HCT116 (cell line): ENCODE measurements around the gene LIMK2. TPM values are rescaled to one million over a fixed set of nuclear protein-coding genes. Genes with fewer than 3 reads are reported as not detected.

Source experiments
- ATAC-seq: fragments of 200-7000 bp; cut with Tn5 transposase; 2 replicates; pipeline ENCODE4 v1.9.1; 2020; ENCODE audit warnings: mild to moderate bottlenecking, moderate library complexity
- BruUV-seq: library from RNA; stranded (reverse); fragments of 400-500 nt; replicated peaks from 2 replicates; lab custom pipeline; 2021; lab: Mats Ljungman, UMichigan
- CTCF ChIA-PET: fragments of 300-600 bp; sonication (Branson Sonifier 250); formaldehyde crosslinking; loops from one replicate; lab custom pipeline; 2021; ENCODE audit warnings: antibody characterized with exemption; lab: Charles Lee
- POLR2A ChIA-PET: fragments of 300-600, 350-600 bp; sonication (Branson Sonifier 250); formaldehyde crosslinking; loops from one replicate; lab custom pipeline; 2021; ENCODE audit warnings: antibody characterized with exemption; lab: Charles Lee
- RAD21 ChIA-PET, 2 experiments: fragments of 300-600 bp; sonication (Branson Sonifier 250); formaldehyde crosslinking; loops; one replicate each; lab custom pipeline; 2023; ENCODE audit warnings: low total read pairs in 2 of 2; ENCODE audit not compliant: uncharacterized antibody in 2 of 2, unreplicated experiment in 2 of 2, low non-redundant PET in 1 of 2; lab: Charles Lee
- DNase-seq: peaks from one replicate; pipeline ENCODE4 v3.0.0-alpha.2; 2010; ENCODE audit warnings: low read depth, low spot score
- H2AFZ ChIP-seq: fragments of 200-600 bp; shearing (Covaris generic), sonication (generic); 2 replicates; pipeline ENCODE4 v1.6.1; 2017; ENCODE audit warnings: low read depth, mixed run types, mixed read lengths, antibody characterized with exemption, low read length; ENCODE audit not compliant: poor library complexity, severe bottlenecking
- H3K27ac ChIP-seq: 2 replicates; pipeline ENCODE4 v1.5.1; 2012; ENCODE audit warnings: low read depth, low read length
- H3K27me3 ChIP-seq: fragments of 200-600 bp; sonication (generic); 2 replicates; pipeline ENCODE4 v1.6.1; 2016; ENCODE audit warnings: mixed run types, low read length, mixed read lengths; ENCODE audit not compliant: insufficient read depth
- H3K36me3 ChIP-seq, 2 experiments: fragments of 200-500 bp in 1 of 2; fragments of 200-600 bp in 1 of 2; sonication (Bioruptor generic) in 1 of 2; sonication (generic) in 1 of 2; 2 replicates each; pipeline versions ENCODE4 v1.5.1 to v1.6.1; 2014 to 2016; ENCODE audit warnings: low read length in 2 of 2, inconsistent platforms in 1 of 2, mixed read lengths in 1 of 2, mixed run types in 1 of 2; ENCODE audit not compliant: insufficient read depth in 2 of 2, control insufficient read depth in 1 of 2
- H3K4me1 ChIP-seq, 2 experiments: fragments of 200-600 bp in 1 of 2; sonication (generic) in 1 of 2; 2 replicates each; pipeline versions ENCODE4 v1.5.1 to v1.6.1; 2012 to 2017; ENCODE audit warnings: low read length in 2 of 2, inconsistent platforms in 1 of 2, mild to moderate bottlenecking in 1 of 2, mixed read lengths in 1 of 2, mixed run types in 1 of 2, moderate library complexity in 1 of 2; ENCODE audit not compliant: insufficient read depth in 2 of 2, control insufficient read depth in 1 of 2
- H3K4me2 ChIP-seq: fragments of 200-600 bp; sonication (generic); 2 replicates; pipeline ENCODE4 v1.6.1; 2017; ENCODE audit warnings: mixed run types, low read length, mixed read lengths
- H3K4me3 ChIP-seq, 2 experiments: fragments of 200-600 bp in 1 of 2; sonication (generic) in 1 of 2; replicated peaks in 1 of 2; 2 replicates each; pipeline ENCODE4 v1.5.1; 2011 to 2016; ENCODE audit warnings: low read length in 2 of 2, control low read depth in 1 of 2, low read depth in 1 of 2, mild to moderate bottlenecking in 1 of 2, mixed read lengths in 1 of 2, mixed run types in 1 of 2
- H3K79me2 ChIP-seq: fragments of 200-600 bp; sonication (generic); 2 replicates; pipeline ENCODE4 v1.6.1; 2017; ENCODE audit warnings: mild to moderate bottlenecking, mixed run types, low read length, moderate library complexity, mixed read lengths; ENCODE audit not compliant: insufficient read depth
- H3K9ac ChIP-seq: fragments of 200-600 bp; sonication (generic); 2 replicates; pipeline ENCODE4 v1.6.1; 2016; ENCODE audit warnings: low read length, mixed read lengths
- H3K9me2 ChIP-seq: fragments of 200-600 bp; sonication (generic), shearing (Covaris generic); 2 replicates; pipeline ENCODE4 v1.6.1; 2017; ENCODE audit warnings: mixed run types, mild to moderate bottlenecking, moderate library complexity; ENCODE audit not compliant: insufficient read depth
- H3K9me3 ChIP-seq, 2 experiments: fragments of 200-500 bp in 1 of 2; fragments of 200-600 bp in 1 of 2; sonication (Bioruptor generic) in 1 of 2; sonication (generic) in 1 of 2; 2 replicates each; pipeline ENCODE4 v1.6.1; 2014 to 2017; ENCODE audit warnings: low read length in 2 of 2, mixed read lengths in 2 of 2, inconsistent platforms in 1 of 2, low read depth in 1 of 2, mild to moderate bottlenecking in 1 of 2, mixed run types in 1 of 2, moderate library complexity in 1 of 2; ENCODE audit not compliant: control insufficient read depth in 1 of 2, insufficient read depth in 1 of 2
- H4K20me1 ChIP-seq: fragments of 200-600 bp; sonication (generic), shearing (Covaris generic); 2 replicates; pipeline ENCODE4 v1.6.1; 2017; ENCODE audit warnings: mixed run types, mild to moderate bottlenecking, moderate library complexity; ENCODE audit not compliant: insufficient read depth
- ATF3 ChIP-seq: IDR thresholded peaks from 2 replicates; pipeline ENCODE4 v1.6.1; 2012
- CBX3 ChIP-seq: IDR thresholded peaks from 2 replicates; pipeline ENCODE4 v1.6.1; 2012; ENCODE audit warnings: low read depth
- CTCF ChIP-seq, 3 experiments: fragments of 200-600 bp in 1 of 3; sonication (generic) in 1 of 3; IDR thresholded peaks in 2 of 3; conservative IDR thresholded peaks in 1 of 3; 2 replicates each; pipeline ENCODE4 v1.5.1; 2012 to 2017; ENCODE audit warnings: low read depth in 2 of 3, low read length in 2 of 3, antibody characterized with exemption in 1 of 3, borderline replicate concordance in 1 of 3, control low read depth in 1 of 3, mild to moderate bottlenecking in 1 of 3, mixed read lengths in 1 of 3, mixed run types in 1 of 3, moderate library complexity in 1 of 3; ENCODE audit not compliant: insufficient read depth in 1 of 3
- ELF1 ChIP-seq: IDR thresholded peaks from 2 replicates; pipeline ENCODE4 v1.6.1; 2012; ENCODE audit warnings: low read depth, borderline replicate concordance
- EZH2phosphoT487 ChIP-seq: fragments of 200-600 bp; IDR thresholded peaks from 2 replicates; pipeline ENCODE4 v1.6.1; 2018; ENCODE audit warnings: antibody characterized with exemption, borderline replicate concordance
- FOSL1 ChIP-seq: IDR thresholded peaks from 2 replicates; pipeline ENCODE4 v1.6.1; 2012; ENCODE audit warnings: low read depth
- POLR2AphosphoS5 ChIP-seq: IDR thresholded peaks from 2 replicates; pipeline ENCODE4 v1.6.1; 2011; ENCODE audit warnings: mild to moderate bottlenecking, low read depth, low read length, moderate library complexity
- RAD21 ChIP-seq: IDR thresholded peaks from 2 replicates; pipeline ENCODE4 v1.6.1; 2012; ENCODE audit warnings: low read depth, mild to moderate bottlenecking
- SIN3A ChIP-seq: IDR thresholded peaks from 2 replicates; pipeline ENCODE4 v1.6.1; 2012; ENCODE audit warnings: low read depth
- SP1 ChIP-seq: IDR thresholded peaks from 2 replicates; pipeline ENCODE4 v1.6.1; 2012; ENCODE audit warnings: low read depth
- SRF ChIP-seq: IDR thresholded peaks from 2 replicates; pipeline ENCODE4 v1.6.1; 2012; ENCODE audit warnings: low read depth
- TCF7L2 ChIP-seq: IDR thresholded peaks from 2 replicates; pipeline ENCODE4 v1.7.0; 2011; ENCODE audit warnings: borderline replicate concordance, inconsistent platforms; ENCODE audit not compliant: insufficient read depth, insufficient read length; ENCODE audit errors: extremely low read depth
- ZBTB33 ChIP-seq: IDR thresholded peaks from 2 replicates; pipeline ENCODE4 v1.6.1; 2011; ENCODE audit warnings: mild to moderate bottlenecking, low read length, moderate library complexity; ENCODE audit not compliant: insufficient replicate concordance; ENCODE audit errors: extremely low read depth
- intact Hi-C: fragments of 100-400 bp; cut with micrococcal nuclease; formaldehyde crosslinking; loops from 2 replicates; pipeline ENCODE4 v1.10.0; 2022
- total RNA-seq: library from RNA; stranded (reverse); gene quantifications from one replicate; pipeline ENCODE4 v1.2.1, GENCODE V29; 2021; ENCODE audit not compliant: unreplicated experiment
- TF ChIP-seq, protein P1 (sequence below): IDR thresholded peaks from 2 replicates; pipeline ENCODE4 v1.6.1; 2012

Gene LIMK2
- total RNA-seq, 1 experiment from 2014 or later = 21.9 TPM

- Histone ChIP-seq H3K9me2 (no peaks in the 10 kb centered on the region), H3K79me2 (peaks cover 31% of the 10 kb centered on the region; the same call in 1 of the 2 replicates), H3K9ac (no peak overlapping the region), H3K4me3 (no peak overlapping the region), H3K9me3 (no peaks in the 10 kb centered on the region), H3K36me3 (no peaks in the 10 kb centered on the region), H3K27ac (no peak overlapping the region), H3K27me3 (no peaks in the 10 kb centered on the region), H3K4me2 (no peak overlapping the region), H2AFZ (no peak overlapping the region)
- ChIA-PET CTCF (no interaction called here), POLR2A (no interaction called here), RAD21 (no interaction called here)
- no TSS peak for BruUV-seq
- ATAC-seq = no peak
- no peak for TF ChIP-seq SRF
- no peak for TF ChIP-seq SIN3A
- no peak for TF ChIP-seq EZH2phosphoT487
- TF ChIP-seq ATF3 = no peak
- TF ChIP-seq RAD21 = no peak
- no peak for TF ChIP-seq ELF1
- no peak for TF ChIP-seq CBX3
- no peak for TF ChIP-seq FOSL1
- no peak for TF ChIP-seq POLR2AphosphoS5
- TF ChIP-seq TCF7L2 = no peak
- TF ChIP-seq ZBTB33 = no peak
- no peak for TF ChIP-seq CTCF (IDR thresholded peaks at IDR 0.05 in 2 of 3, conservative IDR thresholded peaks at IDR 0.05 in 1 of 3; ENCODE audit: borderline replicate concordance in 1 of 3, insufficient read depth in 1 of 3, low read depth in 2 of 3, low read length in 2 of 3)
- TF ChIP-seq, protein P1, sequence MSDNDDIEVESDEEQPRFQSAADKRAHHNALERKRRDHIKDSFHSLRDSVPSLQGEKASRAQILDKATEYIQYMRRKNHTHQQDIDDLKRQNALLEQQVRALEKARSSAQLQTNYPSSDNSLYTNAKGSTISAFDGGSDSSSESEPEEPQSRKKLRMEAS = no peak
- no peak for TF ChIP-seq SP1
- TF ChIP-seq, all 23 proteins: peak for 0
- Histone ChIP-seq H4K20me1 (no peaks in the 10 kb centered on the region), H3K4me1 (peaks cover 26 to 45% of the 10 kb centered on the region in 2 experiments)
- DNase-seq = no peak
- intact Hi-C loops = no loop called here
Measured at GRCh38 chr22:31238057-31238456, 26.0 kb downstream of the LIMK2 start.
